Measurements from ENCODE around the gene MAGI3.

MAGI3 gene

GRCh38 chr1:113389953-113390834 lies at the start of gene MAGI3:
Gene MAGI3 (plus strand): TSS chr1:113390515. CDS start chr1:113391034, 519 bp downstream.
- H3K4me3 ChIP-seq (ENCODE audit: low read length) = peak within 1 kb of the TSS; percentile 81
- peak; percentile 94 for DNase-seq (ENCODE audit: low read depth)
- no peak for TF ChIP-seq CTCF (conservative IDR thresholded peaks at IDR 0.05; ENCODE audit: low read depth, low read length)

- H3K4me3 ChIP-seq (ENCODE audit: low read length) = no peak overlapping the region
- TF ChIP-seq CTCF (conservative IDR thresholded peaks at IDR 0.05; ENCODE audit: low read depth, low read length) = no peak
- DNase-seq (ENCODE audit: low read depth) = no peak
These were observed 36.7 kb upstream of the MAGI3 start for GRCh38 chr1:113353580-113353979.

- TF ChIP-seq CTCF (conservative IDR thresholded peaks at IDR 0.05; ENCODE audit: low read depth, low read length) = no peak
- no peak for DNase-seq (ENCODE audit: low read depth)
These were observed 26.4 kb upstream of the MAGI3 start for GRCh38 chr1:113363935-113364334.

GRCh38 chr1:113369040-113369439 lies 21.3 kb upstream of the MAGI3 start:
- no peak for TF ChIP-seq CTCF (conservative IDR thresholded peaks at IDR 0.05; ENCODE audit: low read depth, low read length)
- H3K4me3 ChIP-seq (ENCODE audit: low read length) = no peak overlapping the region
- no peak for DNase-seq (ENCODE audit: low read depth)

More at GRCh38 chr1:113363935-113364334, 26.4 kb upstream of the MAGI3 start:
- no peak overlapping the region for H3K4me3 ChIP-seq (ENCODE audit: low read length)

GRCh38 chr1:113369699-113370098 lies 20.6 kb upstream of the MAGI3 start:
- H3K4me3 ChIP-seq (ENCODE audit: low read length) = no peak overlapping the region
- no peak for TF ChIP-seq CTCF (conservative IDR thresholded peaks at IDR 0.05; ENCODE audit: low read depth, low read length)
- no peak for DNase-seq (ENCODE audit: low read depth)

GRCh38 chr1:113370868-113371267 lies 19.4 kb upstream of the MAGI3 start:
- DNase-seq (ENCODE audit: low read depth) = no peak
- no peak for TF ChIP-seq CTCF (conservative IDR thresholded peaks at IDR 0.05; ENCODE audit: low read depth, low read length)
- H3K4me3 ChIP-seq (ENCODE audit: low read length) = no peak overlapping the region

GRCh38 chr1:113372546-113372945 lies 17.8 kb upstream of the MAGI3 start:
- no peak for TF ChIP-seq CTCF (conservative IDR thresholded peaks at IDR 0.05; ENCODE audit: low read depth, low read length)
- no peak overlapping the region for H3K4me3 ChIP-seq (ENCODE audit: low read length)
- no peak for DNase-seq (ENCODE audit: low read depth)
